ENCODE data around the gene TMA16. TPM values are rescaled to one million over a fixed set of nuclear protein-coding genes. Genes with fewer than 3 reads are reported as not detected.

The TMA16 gene
- total RNA-seq, 1 donor from 2014 or later: 33.9 TPM

DNA sequence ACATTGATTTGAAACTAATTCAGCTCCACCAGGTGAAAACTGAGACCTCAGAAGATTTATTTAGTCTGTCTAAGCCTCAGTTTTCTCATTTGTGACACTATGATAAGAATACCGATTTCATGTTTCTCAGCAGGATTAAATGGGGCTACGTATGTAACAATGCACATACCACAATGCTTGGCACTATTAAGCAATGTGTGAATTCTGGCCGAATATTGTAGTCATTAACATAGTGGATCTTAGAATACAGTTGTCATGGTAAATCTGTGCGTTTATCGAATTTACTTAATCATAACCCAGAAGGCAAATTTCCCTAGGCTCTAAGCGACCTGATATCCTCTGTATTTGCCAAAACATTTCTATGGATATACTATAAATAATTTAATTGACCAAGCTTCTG, 69.1 kb downstream of the TMA16 start:
- DNase-seq (ENCODE audit: low spot score): no peak

DNA sequence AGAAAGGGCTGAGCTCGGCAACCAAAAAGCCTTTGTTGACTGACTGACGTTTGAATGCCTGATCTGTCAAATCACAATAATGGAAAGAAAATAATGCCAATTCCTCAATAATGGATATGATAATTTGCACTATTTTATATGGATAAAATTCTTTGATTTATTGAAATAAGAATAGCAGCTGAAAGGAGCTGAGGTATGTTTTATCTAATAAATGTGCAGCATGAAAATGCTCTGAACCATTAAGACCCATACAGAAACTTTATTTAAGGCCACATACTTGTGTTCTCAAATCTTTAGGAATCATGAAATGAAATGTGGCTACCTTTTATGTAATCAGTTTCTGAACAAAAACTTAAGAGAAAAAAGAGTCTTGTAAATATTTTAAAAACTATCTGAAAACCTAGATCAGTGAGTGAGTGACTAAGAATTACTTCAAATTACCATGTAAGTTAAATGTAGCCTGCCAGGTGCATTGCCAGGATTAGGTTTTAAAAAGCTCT, 69.8 kb downstream of the TMA16 start:
- no peak for DNase-seq (ENCODE audit: low spot score)

DNA sequence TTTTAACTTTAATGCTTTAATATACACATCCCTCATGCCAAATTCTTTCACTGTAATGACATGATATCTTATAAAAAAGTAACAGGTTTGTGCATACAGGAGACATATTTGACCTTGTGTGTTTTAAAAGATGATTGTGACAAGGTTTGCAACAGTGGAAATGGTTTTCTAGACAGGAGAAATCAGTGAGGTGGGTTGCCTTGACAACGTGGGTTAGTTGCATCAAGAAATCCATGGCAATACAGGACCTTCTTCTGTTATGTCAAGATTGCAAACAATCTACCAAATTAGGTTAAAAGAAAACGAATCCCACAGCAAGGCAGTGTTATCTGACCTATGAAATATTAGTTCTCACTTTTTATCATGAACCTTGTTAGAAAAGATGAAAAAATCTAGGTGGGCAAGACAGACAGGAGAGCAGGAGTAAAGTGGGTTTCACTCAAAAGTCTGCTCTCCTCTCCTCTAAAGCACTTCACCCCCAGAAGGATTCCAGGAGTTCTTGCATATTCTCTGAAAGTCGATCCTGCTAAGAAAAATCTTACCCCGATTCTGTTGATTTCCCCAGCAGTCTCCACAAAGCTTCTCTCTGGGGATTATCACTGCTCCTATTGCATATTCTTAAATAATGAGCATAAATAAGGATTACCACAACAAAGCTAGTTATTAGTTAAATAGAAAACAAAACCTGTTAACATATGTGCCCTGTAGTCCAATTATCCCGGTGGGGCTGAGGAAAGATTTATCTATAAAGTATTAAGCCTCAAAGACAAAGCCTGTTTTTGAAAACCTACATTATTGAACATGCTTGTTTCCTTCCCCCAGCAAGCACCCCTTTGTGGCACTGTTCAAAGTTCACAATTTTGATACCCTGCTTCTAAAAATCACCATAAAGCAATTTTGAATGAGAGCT, 71.0 kb downstream of the TMA16 start:
- no peak for DNase-seq (ENCODE audit: low spot score)

DNA sequence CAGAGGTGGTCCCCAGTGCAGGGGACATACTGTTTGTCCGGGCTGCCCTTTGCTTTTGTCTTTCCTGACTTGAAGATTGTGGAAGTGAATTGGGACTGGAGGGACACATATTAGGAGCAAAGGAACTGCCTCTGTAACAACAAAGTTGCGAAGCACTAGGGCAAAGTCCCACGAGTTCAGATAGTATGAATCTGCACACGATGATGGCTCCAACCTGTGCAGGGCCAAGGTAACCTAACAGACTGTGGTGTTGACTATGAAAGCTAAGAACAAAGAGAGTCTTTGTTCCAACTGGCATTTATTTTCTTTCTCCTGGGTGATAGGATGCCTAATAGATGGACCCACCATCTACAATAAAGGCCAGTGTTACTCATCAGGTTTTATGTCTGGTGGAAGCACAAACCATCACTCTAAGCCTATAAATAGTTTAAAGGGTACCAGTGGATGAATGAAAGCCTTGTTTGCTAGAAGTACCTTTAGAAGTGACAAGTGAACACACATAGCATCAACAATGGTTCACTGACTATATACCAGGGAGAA, 71.8 kb downstream of the TMA16 start:
- DNase-seq (ENCODE audit: low spot score): no peak

DNA sequence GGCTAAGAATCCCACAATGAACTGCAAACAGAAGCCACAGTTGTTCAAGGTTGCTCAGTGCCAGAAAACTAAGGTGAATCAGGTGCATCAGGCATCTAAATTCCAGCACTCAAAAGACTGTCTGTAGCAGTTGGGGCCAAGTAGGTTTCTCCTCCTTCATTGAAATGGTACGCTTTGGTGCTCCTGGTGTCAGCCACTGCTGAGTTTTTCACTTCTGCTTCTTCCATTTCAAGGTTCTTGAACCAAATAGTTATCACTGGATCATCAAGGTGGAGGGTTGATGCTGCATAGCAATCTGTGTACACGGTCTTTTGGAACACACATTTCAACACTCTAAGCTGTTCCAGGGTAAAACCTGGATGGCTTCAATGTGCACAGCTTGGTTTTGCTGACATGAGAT, 74.4 kb downstream of the TMA16 start:
- no peak for DNase-seq (ENCODE audit: low spot score)

Other genes with a start within 250 kb of the TMA16 start
- gene NPY1R, start 162.1 kb upstream of the TMA16 start, total RNA-seq: 4.5 TPM
- gene NPY5R, start 150.8 kb upstream of the TMA16 start, total RNA-seq: 0.99 TPM
- gene TKTL2, start 20.9 kb upstream of the TMA16 start, total RNA-seq: not detected